ENCODE data around the gene SLC22A15.

DNA sequence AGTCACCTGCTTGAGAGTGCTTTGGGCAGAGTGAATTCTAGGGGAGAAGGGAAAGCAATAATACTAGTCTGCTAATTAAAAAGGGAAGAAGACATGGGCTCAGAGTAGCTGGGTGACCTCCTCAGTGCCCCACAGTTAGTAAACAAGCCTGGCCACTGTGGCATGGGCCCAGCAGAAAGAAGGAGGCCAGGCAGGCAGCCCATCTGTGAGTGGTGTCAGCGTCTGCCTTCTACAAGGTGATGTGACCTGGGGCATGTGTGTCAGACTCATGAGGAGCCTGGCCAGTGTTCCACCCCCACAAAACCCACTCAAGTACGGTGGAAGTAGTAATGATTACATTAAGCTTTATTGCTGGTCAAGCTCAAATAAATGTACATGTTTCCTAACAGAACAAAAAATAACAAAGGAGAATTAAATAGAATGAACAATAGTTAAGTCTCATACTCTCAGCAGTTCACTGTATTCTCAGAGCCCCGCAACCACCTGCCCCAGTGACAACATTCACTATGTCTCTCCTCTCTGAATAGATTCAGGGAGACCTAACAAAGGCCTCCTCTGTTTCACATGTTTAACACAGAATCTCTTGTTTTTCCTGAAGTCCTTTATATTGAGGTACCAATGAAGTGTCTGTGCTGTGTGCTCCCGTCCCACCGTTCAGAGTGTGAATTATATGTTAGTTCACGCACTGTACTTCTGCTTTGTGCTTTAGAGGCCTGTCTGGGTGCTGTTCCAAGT is 32.5 kb downstream of the SLC22A15 start:
- TF ChIP-seq, protein P1, sequence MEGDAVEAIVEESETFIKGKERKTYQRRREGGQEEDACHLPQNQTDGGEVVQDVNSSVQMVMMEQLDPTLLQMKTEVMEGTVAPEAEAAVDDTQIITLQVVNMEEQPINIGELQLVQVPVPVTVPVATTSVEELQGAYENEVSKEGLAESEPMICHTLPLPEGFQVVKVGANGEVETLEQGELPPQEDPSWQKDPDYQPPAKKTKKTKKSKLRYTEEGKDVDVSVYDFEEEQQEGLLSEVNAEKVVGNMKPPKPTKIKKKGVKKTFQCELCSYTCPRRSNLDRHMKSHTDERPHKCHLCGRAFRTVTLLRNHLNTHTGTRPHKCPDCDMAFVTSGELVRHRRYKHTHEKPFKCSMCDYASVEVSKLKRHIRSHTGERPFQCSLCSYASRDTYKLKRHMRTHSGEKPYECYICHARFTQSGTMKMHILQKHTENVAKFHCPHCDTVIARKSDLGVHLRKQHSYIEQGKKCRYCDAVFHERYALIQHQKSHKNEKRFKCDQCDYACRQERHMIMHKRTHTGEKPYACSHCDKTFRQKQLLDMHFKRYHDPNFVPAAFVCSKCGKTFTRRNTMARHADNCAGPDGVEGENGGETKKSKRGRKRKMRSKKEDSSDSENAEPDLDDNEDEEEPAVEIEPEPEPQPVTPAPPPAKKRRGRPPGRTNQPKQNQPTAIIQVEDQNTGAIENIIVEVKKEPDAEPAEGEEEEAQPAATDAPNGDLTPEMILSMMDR (IDR thresholded peaks at IDR 0.05): no peak
- no peak for TF ChIP-seq POLR2A (IDR thresholded peaks at IDR 0.05)

All from testis (tissue), 2 donors.